GM06990 (cell line): Measurements from ENCODE around the gene SH3RF2.

Experiments used
- DNase-seq: peaks from one replicate; pipeline ENCODE4 v3.0.0-alpha.2; 2011; ENCODE audit not compliant: insufficient read length; ENCODE audit errors: extremely low read depth
- H3K27me3 ChIP-seq: replicated peaks from 2 replicates; pipeline ENCODE4 v1.6.0; 2011; ENCODE audit warnings: low read length; ENCODE audit not compliant: control insufficient read depth, insufficient read depth
- H3K36me3 ChIP-seq: 2 replicates; pipeline ENCODE4 v1.5.1; 2011; ENCODE audit warnings: low read length; ENCODE audit not compliant: control insufficient read depth, insufficient read depth
- H3K4me3 ChIP-seq: replicated peaks from 2 replicates; pipeline ENCODE4 v1.5.1; 2011; ENCODE audit warnings: low read depth, mild to moderate bottlenecking, control low read depth, low read length
- CTCF ChIP-seq: IDR thresholded peaks from 2 replicates; pipeline ENCODE4 v1.5.1; 2011; ENCODE audit warnings: low read length, control low read depth, mild to moderate bottlenecking, inconsistent platforms; ENCODE audit not compliant: insufficient read depth, poor library complexity, severe bottlenecking

Gene SH3RF2

GRCh38 chr5:145902421-145902820 is 34.0 kb upstream of the SH3RF2 start:
- DNase-seq: no peak
- no peaks in the 10 kb centered on the region for H3K27me3 ChIP-seq
- no peak for TF ChIP-seq CTCF
- H3K4me3 ChIP-seq: no peak overlapping the region
- H3K36me3 ChIP-seq: no peaks in the 10 kb centered on the region

DNA sequence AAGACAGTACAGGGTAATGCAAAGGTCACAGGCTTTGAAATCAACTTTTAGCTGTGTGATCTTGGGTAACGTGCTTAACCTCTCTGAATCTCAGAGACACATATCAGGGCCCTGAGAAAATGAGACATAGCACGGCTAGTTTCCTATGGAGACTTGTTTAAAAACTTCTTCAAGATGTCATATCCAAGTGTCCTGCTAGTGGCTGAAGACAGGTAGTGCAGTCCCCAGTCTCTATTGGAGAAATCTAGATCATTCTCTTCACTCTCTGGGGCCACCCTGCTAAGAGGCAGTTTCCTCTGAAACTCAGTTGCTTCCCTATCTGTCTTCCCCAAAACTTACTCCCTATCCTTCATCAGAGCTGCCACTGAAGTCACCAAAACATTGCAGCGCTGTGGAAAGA is 33.3 kb upstream of the SH3RF2 start:
- H3K36me3 ChIP-seq: no peaks in the 10 kb centered on the region
- TF ChIP-seq CTCF: no peak
- DNase-seq: no peak
- H3K27me3 ChIP-seq: no peaks in the 10 kb centered on the region
- H3K4me3 ChIP-seq: no peak overlapping the region

DNA sequence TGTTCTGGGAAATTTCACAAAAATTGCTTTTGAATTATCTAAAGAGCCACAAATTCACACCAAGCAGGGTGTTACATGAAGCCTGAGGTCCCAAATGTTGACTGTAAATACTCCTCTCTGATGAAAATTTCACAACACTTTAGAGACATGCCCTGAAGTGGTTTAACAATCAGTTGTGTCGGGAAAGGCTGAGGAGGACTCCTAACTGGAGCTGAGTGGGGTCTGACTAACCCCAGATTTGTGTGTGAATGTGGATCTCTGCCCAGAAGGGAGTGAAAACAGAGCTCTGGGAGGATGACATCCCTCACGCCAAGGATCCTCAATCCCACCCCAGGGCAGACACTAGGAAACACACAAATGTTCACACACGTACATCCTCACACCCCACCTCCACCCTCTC is 32.5 kb upstream of the SH3RF2 start:
- no peak for TF ChIP-seq CTCF
- H3K27me3 ChIP-seq: no peaks in the 10 kb centered on the region
- no peak overlapping the region for H3K4me3 ChIP-seq
- no peaks in the 10 kb centered on the region for H3K36me3 ChIP-seq
- no peak for DNase-seq

DNA sequence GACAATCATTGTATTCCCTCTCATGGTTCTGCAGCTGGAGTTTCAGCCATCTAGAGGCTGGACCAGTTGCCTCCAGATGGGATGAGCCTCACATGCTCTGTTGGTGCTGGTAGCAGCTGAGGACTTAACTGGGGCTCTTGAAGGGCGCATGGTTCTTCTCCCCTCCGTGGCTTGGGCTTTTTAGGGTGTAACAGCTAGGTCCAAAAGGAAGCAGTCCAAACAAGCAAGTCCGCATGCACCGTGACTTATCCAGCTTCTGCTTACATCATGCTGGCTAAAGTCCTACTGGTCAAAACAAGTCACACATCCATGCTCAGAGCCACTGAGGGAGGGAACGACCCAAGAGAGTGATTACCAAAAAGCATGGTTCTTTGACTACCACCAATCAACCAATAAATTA is 31.6 kb upstream of the SH3RF2 start:
- TF ChIP-seq CTCF: no peak
- no peak for DNase-seq
- no peak overlapping the region for H3K4me3 ChIP-seq
- no peaks in the 10 kb centered on the region for H3K27me3 ChIP-seq
- no peaks in the 10 kb centered on the region for H3K36me3 ChIP-seq

- H3K4me3 ChIP-seq: no peak overlapping the region
- no peaks in the 10 kb centered on the region; the same call in 1 of the 2 replicates for H3K27me3 ChIP-seq
- no peaks in the 10 kb centered on the region for H3K36me3 ChIP-seq
- no peak for TF ChIP-seq CTCF
- DNase-seq: no peak
Measured at GRCh38 chr5:145906401-145906800, 30.0 kb upstream of the SH3RF2 start.
